Activated CD8-positive, alpha-beta memory T cell treated with anti-CD3 and anti-CD28 coated beads, Interleukin-2, amount 50 U/mL, for 48 hours (primary cell): ENCODE results near the gene MS4A15.
"Not testable (repeated sequence)": the region's sequence is repeated elsewhere in the genome, so short reads cannot be mapped to it uniquely, and the experiment has no call there.

Experiments used
- DNase-seq: peaks from one replicate; pipeline ENCODE4 v3.0.0-alpha.2; 2020

MS4A15 gene

DNA sequence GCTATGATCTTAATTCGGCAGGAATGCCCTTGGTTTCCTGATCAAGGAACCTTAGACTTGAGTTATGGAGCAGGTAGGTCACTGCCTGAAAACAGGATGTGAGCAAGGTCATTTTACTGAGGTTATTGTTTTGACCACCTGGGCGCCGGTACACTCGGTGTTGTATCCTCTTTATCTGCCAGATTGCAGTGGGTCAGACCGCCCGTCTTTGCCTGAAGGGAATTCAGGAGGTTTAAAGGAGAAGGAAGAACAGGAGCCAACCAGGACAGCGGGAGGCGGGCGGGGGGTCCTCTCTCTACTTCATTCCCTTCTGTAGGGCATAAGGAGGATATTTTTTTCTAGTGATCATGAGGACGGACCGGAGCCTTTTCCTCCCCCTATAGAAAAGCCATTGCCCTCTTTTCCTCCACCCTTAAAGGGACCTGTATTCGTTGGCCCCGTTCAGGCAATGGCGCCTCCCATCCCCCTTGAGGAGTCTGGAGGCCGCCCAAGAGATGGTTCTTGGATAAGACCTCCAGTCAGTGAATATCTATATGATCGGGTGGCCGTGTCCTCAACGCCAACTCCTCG is 649 bp downstream of the MS4A15 start:
- DNase-seq, result peak; percentile 29

DNA sequence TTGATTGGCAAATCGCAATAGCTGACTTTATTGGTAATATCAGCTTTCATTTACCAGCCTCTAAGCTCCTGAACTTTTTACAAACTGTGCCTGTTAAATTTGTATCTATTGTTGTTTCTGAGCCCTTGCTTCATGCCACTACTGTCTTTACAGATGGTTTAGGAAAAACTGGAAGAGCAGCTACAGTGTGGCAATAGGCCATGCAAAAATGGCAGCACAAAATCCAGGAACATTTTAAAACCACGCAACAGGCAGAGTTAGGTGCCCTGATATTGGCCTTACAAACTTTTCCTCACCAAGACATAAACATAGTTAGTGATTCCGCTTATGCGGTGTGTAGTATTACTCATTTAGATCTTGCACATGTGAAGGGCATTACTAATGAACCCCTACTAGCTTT is 2.0 kb downstream of the MS4A15 start:
- DNase-seq, result not testable (repeated sequence)

DNA sequence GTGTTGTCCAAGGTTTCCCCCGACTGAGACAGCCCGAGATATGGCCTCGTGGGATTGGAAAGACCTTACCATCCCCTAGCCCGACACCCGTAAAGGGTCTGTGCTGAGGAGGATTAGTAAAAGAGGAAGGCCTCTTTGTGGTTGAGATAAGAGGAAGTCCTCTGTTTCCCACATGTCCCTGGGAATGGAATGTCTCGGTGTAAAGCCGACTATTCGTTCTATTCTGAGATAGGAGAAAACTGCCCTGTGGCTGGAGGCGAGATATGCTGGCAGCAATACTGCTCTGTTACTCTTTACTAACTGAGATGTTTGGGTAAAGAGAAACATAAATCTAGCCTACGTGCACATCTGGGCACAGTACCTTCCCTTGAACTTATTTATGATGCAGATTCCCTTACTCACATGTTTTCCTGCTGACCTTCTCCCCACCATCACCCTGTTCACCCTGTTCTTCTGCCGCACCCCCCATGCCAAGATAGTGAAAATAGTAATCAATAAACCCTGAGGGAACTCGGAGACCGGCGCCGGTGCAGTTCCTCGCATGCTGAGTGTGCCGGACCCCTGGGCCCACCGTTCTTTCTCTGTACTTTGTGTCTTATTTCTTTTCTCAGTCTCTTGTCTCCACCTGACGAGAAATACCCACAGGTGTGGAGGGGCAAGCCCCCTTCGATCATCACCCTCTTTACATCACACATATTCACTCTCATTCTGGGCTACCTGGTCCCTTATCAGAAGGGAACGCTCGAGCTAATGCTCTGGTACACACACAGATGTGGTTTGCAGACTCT is 3.0 kb downstream of the MS4A15 start:
- peak; percentile 3 for DNase-seq

DNA sequence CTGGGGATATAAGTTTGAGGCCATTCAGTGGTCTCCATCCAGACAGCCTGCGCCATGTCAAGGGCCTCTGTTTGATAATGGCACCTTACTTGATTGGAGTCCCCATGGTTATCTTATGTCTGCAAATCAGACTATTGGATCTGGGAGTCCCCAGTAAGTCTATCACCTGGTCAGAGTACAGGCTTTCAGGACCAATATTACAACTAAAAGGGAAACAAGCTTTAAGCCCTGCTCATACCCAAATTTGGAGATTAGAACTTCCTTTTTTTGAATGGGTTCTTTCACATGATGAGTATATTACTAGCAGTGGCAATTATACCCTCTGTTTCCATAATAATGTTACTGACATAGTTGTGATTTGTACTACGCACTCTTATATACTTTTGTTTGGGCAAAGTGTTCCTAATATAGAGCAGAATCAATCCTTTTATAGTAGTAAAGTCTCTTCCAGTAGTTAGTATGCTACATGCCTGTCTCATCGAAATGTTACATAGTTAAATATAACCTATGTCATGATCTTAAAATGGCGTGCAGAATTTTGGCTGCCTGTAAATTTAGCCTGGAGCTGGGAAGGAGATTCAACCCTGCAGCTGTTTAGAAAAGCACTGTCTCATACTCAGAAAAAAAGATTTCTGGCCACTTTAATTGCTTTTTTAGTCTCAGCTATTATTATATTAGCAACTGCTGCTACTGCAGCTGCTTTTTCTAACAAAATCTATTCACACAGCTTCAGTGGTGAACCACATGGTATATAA is 4.9 kb downstream of the MS4A15 start:
- no peak for DNase-seq

DNA sequence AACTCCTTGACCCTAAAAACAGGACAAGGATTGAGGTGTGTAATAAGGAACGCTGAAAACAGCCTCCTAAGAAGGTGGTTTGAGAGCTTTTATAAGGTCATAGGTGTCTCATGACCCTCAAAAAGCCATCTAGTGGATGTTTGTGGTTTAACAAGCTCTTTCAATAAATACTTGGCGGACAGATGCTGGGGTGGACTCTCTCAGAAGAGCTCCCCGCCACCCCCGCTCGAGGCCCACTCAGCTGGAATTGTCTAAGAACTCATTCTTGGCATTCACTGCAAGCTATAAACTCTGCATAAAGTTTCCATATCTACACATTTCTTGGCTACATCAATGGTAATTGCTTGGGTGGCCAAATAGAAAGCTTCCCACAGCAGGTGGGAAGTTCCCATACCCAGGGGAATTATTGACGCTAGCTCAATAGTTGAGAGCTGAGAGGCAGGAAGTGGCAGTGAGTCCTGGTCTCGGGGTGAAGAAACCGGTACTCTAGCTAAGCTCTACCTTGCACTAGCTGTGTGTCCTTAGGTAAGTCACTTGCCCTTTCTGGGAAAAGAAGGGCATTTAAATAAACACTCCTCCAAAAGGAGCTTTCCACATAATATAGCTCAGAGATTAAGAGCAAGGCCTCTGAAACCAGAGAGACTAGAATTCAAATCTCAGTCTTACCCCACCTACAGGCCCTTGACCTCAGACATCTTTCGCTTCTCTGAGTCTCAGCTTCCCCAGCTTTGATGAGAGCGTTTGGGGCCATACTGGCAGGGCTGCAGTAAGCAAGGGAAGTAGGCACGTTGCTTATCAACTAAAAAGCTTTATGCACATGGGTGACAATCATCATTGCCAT is 6.4 kb downstream of the MS4A15 start:
- DNase-seq, result no peak

DNA sequence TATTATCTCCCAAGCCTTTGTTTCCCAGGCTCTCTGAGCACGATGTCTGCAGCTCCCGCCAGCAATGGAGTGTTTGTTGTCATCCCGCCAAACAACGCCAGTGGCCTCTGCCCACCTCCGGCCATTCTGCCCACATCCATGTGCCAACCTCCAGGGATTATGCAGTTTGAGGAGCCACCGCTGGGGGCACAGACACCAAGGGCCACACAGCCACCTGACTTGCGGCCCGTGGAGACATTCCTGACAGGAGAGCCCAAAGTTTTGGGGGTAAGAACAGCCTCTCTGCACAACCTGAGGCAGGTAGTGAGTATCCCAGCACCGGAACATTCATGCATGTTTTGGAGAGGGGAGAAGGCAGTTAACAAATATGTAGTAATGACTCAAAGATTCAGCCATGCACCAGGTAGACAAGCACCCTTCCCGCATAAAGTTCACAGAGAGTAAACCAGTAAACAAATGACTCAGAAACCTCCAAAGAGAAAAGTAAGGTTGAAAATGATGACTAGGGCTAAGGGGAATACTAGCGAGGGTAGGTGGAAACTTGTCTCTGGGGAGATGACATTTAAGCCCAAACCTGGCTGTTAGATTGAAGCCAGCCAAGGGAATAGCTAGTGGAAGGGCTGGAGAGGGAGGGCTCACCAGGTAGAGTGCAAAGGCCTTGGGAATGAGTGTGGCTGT is 7.2 kb downstream of the MS4A15 start:
- no peak for DNase-seq

DNA sequence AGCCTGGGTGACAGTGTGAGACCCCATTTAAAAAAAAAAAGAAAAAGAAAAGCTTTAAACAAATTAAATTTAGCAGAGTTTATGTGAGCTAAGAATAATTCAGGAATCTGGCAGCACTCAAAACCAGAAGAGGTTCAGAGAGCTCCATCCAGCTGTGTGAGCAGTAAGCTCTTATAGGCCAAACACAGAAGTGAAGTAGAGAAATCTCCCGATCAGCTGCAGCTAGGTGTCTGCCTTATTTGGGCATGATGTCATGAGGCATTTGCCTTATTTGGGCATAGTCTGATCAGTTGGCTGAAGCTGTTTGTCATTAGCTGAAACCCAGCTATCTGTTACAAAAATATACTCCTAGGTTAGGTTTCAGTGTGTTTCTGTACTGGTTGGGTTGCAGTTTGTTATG is 8.2 kb downstream of the MS4A15 start:
- DNase-seq, result no peak

DNA sequence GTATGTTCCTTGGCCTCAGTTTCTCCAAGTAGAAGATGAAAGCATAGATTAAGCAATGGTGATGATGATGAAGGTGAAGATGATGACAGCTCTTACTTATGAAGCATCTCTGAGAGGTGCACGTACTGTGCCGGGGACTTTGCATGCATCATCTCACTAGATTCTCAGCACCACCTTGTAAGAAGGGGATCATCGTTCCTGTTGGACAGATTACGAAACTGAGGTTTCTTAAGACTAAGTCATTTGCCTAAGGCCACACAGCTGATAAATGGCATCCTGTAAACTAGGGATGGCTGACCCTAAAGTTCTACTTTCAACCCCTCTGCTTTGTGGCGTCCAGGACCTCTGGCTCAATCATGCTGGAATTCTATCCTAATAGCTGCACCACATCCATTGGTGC is 8.7 kb downstream of the MS4A15 start:
- no peak for DNase-seq

DNA sequence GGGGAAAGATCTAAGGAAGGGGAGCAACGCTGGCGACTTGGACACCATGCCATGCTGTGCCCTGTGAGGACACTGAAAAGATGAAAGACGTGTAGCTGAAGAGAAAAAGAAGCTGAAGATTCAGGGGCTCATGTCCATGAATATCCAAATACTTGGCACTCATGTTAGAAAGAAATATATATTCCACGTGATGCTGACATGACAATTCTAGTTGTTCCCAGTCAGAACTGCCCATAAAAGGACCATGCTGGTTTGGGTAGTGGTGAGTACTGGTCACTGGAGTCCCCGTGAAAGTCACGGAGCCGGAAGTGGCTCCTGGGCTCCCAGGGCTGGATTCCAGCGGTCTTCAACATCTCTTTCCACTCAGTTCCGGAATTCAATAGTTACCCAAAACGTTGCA is 9.9 kb downstream of the MS4A15 start:
- DNase-seq, result no peak

DNA sequence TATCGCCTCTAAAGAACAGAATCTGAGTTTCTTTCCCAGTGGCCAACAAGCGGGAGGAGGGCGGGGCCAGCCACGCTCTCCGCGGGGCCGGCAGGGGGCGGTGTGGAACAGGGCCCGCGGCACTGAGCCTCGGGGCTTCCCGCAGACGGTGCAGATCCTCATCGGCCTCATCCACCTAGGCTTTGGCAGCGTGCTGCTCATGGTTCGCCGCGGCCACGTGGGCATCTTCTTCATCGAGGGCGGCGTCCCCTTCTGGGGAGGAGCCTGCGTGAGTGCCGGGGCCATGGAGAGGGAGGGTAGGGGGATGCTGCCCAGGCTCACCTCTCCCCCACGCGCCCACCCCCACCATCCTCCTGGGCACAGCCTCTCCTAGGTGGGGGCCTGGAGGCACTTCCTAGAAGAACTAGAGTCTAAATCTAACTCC is 10.7 kb downstream of the MS4A15 start:
- DNase-seq, result peak; percentile 75

DNA sequence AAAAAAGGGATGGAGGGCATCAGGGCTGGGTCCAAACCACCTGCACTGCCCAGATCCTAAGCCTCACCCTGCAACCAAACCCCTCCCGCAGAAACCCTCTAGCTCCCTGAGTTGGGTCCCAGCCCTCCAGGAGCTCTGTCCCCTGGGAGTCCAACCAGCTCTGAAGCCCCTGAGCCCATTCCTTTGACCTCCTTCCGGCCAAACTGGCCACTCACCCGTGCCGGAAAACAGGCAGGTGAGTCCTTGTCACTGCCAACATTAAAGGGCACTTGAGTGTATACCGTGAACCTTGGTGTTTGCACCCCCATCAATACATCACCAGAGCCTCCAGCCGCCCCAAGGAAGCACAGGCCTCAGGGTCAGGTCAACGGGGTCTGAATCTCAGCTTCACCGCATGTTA is 11.5 kb downstream of the MS4A15 start:
- DNase-seq, result no peak

DNA sequence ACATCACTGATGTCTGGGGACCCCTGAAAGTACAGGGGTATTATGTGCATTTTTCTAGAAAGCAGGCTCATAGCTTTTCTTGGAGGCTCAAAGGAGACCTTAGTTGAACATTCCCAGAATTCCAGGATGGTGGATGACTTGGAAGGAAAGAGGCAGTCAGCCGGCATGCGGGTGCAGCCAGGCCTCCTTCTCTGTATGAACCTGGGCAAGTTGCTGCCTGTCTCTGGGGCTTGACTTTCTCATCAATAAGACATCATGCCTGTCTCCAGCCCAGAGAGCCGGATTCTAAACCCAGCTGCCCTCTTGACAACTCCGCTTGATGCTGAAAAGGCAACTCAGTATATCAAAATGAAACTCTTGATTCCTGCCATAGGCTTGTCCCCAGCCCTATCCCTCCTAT is 12.6 kb downstream of the MS4A15 start:
- no peak for DNase-seq

DNA sequence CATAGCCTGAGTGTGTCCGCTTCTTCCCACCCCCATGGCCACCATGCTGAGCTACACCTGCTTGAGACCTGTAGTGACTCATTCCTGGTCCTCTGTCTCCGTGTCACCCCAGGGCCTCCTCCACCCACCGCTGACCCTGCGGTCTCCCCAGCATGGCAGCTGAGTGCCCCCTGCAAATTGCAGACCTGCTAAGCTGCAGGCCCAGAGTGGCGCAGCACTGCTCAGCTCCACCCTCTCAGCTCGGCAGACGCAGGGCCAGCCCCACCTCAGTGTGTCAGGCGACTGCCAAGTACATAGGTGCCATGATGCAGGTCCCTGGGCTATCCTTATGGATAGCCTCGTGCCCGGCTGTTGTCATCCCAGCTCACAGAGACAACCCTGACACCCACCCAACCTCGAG is 13.1 kb downstream of the MS4A15 start:
- DNase-seq, result no peak

DNA sequence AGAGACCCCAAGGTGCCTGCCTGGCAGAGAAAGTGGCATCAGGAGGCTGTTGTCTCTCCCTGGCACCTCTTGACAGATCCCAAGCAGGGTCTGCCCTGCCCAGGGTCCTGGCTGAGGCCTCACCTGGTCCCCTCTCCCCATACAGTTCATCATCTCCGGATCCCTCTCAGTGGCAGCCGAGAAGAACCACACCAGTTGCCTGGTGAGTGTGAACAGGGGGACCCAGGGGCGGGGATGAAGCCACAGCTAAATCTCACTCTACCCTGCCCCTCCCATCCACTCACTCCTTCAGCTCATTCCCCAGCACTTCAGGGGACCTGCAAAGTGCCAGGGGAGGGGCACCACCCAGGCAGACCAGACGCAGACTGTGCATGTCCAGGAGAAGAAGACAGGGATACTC is 14.5 kb downstream of the MS4A15 start:
- no peak for DNase-seq

DNA sequence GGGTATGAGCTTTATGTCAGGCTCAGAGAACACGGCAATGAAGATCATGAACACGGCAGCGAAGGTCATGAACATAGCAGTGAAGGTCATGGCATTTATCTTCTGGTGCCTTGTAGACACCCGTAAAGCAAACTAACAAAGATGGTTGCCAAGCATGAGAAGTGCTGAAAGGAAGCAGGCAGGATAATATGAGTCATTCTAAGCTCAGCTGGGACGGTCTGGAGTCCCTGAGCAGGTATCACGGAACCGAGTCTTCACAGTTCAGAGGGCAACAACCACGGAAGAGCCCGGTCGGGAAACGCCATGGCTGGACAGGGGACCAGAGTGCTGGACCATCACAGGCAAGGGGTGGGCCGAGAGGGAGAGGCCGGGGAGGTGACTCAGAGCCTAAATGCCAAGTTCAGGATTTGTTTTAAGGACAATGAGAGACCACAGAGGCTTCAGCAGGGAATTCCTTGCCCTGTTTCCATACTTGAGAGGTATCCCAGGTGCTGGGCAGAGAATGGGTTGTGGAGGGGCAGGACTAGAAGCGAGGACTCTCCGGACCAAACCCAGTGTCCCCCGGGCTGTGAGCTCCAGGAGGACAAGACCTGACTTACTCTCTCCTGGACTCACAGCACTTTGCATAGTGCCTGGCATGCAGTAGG is 15.3 kb downstream of the MS4A15 start:
- no peak for DNase-seq

DNA sequence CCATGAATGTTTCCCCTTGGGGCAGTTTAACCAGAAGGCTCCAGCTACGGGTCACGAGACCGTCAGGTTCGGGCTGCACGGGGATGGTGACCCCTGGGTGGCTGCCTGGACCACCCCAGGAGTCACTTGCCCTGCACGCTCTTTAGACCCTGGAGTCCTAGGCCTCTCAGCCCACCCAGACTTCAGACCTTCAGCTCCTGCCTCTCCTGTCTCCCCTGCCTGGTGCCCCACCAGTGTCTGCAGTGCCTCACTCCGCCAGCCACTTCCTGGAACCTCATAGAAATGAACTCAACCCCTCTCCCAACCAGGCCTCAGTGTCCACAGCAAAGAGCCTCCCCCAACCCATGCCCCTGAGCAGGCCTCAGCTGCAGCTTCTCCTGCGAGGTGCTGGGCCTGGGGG is 16.0 kb downstream of the MS4A15 start:
- no peak for DNase-seq

DNA sequence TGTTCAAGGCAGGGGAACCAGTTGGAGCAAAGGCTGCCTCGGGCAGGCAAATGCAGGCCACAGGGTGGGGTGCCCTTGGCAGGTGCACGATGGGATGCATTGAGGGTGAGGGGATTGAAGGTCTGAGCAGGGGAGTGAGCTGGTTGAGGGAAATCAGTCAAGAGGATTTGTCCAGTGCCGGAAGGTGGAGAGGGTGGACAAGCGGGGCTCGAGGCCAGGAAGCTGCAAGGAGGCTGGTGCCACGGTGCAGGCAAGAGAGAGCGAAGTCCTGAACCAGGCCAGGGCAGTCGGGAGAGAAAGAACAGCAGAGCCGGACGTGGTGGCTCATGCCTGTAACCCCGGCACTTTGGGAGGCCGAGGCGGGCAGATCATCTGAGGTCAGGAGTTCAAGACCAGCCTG is 18.1 kb downstream of the MS4A15 start:
- DNase-seq, result no peak

DNA sequence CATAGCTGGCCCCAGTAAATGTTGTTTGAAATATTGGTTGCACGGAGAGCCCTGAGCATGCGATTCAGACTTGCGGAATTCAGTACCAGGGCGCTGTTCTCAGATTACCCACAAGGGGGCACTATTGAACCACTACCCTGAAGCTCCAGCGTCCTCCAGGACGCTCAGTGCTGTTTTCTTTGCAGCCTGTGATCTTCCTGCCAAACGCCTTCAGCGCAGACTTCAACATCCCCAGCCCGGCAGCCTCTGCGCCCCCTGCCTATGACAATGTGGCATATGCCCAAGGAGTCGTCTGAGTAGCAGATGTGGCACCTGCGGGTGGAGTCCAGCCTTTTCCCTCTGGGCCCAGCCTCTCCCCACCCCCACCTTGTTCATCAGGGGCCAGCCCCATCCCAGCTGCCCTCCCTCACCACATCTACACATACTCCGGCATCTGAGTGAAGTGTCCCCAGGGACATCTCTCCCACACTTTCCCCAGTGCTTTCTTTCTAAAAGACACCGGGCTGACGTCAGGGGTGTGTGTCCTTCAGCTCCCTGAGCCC is 18.8 kb downstream of the MS4A15 start:
- DNase-seq, result peak; percentile 93

DNA sequence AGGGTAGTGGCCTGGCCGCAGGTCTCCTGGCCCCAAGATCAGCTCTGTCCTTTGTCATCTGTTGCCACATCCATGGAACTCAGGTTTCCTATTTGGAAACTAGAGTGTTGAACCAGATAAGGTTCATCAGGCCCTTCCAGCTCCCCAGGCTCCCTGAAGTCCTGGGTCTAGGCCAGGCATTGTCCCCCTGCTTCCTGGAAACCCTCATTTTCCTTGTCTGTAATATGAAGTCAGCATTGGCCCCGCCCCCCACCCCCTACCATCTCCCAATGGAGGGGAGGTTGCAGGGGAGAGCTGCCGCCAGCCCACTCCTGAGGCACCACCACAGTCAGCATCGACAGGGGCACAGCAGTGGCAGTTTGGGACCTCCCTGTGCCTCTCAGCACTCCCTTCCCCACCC is 19.5 kb downstream of the MS4A15 start:
- no peak for DNase-seq

DNA sequence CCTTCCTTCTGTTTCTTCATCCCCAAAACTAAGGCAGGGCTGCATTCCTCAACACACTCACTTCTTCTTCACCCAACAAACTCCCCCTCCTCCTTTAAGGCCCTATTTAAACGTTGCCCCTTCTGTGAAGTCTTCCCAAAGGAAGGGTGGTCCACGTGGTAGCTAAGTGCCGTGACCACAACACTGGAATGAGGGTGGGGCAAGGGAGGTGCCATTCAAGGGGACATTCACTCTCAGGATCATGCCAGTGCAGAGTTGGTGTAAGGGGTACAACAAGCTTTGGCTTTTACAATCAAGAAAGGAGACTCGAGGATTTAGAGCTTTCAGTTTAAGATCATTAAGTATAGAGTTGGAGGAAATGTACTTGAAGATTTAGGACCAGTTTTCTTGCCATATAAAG is 20.4 kb downstream of the MS4A15 start:
- no peak for DNase-seq

DNA sequence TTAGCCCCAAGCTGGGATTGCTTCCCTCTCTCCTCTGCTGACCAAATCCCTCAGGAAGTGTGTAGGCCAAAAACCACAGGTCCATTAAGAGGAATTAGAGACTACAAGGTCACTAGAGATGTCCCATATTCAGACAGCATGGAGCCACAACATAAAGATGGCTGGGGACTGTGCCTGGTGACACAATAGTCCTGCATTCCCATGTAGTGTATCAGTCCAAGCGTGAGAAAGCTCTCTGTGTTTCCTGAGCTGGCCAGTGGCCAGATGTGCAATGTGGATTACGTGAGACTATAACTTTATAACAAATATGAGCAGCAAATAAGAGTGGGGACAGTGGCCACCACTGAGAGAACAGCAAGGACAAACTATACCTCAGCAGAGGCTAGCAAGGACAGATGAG is 20.9 kb downstream of the MS4A15 start:
- DNase-seq, result no peak

DNA sequence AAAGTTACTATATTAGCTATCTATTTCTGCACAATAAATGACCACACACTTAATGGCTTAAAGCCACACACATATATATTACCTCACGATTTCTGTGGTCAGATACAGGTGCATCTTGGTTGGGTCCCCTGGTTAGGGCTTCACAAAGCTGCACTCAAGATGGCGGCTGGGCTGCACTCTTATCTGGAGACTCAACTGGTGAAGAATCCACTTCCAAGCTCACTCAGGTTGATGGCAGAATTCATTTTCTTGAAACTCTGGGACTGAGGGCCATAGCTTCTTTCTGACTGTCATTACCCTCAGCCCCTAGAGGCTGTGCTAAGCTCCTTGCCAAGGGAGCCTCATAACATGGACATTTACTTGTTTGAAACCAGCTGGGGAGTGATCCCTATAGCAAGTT is 23.4 kb downstream of the MS4A15 start:
- no peak for DNase-seq
